ENCODE measurements around the gene SARDH. TPM values are rescaled to one million over a fixed set of nuclear protein-coding genes. Genes with fewer than 3 reads are reported as not detected.

Gene SARDH
- total RNA-seq, 1 experiment from 2014 or later: 5.3 TPM

DNA sequence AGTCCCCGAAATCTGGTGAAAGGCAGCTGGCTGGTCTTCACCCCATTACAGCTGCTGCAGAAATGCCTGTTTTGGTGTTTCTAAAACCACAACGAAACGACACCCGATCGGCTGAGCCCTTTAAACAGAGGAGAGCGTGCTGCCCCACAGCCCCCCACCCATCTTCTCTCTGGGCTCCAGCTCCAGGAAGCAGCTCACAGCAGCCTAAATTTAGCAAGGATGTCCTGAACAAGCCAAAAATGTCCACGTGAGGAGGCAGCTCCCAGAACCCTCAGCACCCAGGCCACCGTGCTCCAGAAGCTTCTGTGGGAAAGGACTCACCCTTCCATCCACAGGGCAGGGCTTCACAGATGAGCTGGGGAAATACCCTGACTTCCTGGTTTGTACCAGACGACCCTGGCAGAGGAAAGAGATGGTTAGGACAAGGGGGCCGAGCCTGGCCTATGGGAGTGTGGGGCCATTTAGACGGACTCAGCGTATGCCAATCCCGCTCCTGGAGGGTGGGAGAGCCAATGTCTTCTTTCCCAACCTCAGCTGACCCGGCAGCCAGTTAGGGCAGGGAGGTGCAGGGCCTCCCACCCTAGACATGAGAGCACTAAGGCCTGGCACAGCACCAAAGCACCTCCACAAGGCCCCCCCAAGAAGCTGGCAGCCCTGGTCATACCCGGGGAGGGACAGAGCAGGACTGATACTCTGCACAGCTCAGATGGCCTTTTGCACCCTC is 39.1 kb upstream of the SARDH start:
- H4K5ac ChIP-seq (ENCODE audit: insufficient read length, low read depth, low read length): no peak overlapping the region
- no peak overlapping the region for H3K4ac ChIP-seq (ENCODE audit: low read depth, low read length)
- WGBS (ENCODE audit: extremely low coverage, insufficient read length, low lambda C conversion rate): no CpG with 5 or more reads among the region's 15 CpGs
- H4K91ac ChIP-seq (ENCODE audit: insufficient read length, low read depth, low read length): no peak overlapping the region
- H3K27ac ChIP-seq (ENCODE audit: insufficient read length, low read depth, low read length): no peak overlapping the region
- Mint-ChIP-seq H3K4me1 (no peaks in the 10 kb centered on the region), H3K4me3 (no peak overlapping the region), H3K27me3 (ENCODE audit: low read depth) (no peaks in the 10 kb centered on the region), H3K36me3 (ENCODE audit: insufficient read depth in 1 of 3, low read depth in 3 of 3) (peaks cover 7 to 63% (median 35%) of the 10 kb centered on the region in 3 experiments), H3K27ac (no peak overlapping the region), H3K9me3 (no peaks in the 10 kb centered on the region)
- no peak overlapping the region for H3K9ac ChIP-seq (ENCODE audit: extremely low read depth, insufficient read length, low read length)
- no peak overlapping the region for H2BK15ac ChIP-seq (ENCODE audit: low read depth, low read length)
- no peak for DNase-seq
- no peak overlapping the region for H2AK5ac ChIP-seq (ENCODE audit: insufficient read length, low read length)
- H2BK12ac ChIP-seq (ENCODE audit: insufficient read length, low read depth, low read length): no peak overlapping the region
- H3T11ph ChIP-seq (ENCODE audit: low read length): no peak overlapping the region
- no peaks in the 10 kb centered on the region for H3K9me3 ChIP-seq (ENCODE audit: control insufficient read depth, low read depth, low read length)
- H3K14ac ChIP-seq (ENCODE audit: insufficient read depth, low read length): no peak overlapping the region
- no peaks in the 10 kb centered on the region for H3K79me2 ChIP-seq (ENCODE audit: insufficient read depth, low read length)
- H3K23ac ChIP-seq (ENCODE audit: insufficient read length, low read depth, low read length): no peak overlapping the region
- H3K27me3 ChIP-seq (ENCODE audit: insufficient read depth, low read length): no peaks in the 10 kb centered on the region
- no peaks in the 10 kb centered on the region for H4K20me1 ChIP-seq (ENCODE audit: control insufficient read depth, insufficient read depth, insufficient read length)
- no peaks in the 10 kb centered on the region for H3K23me2 ChIP-seq (ENCODE audit: insufficient read length, low read depth, low read length, poor library complexity, severe bottlenecking)
- H2BK5ac ChIP-seq (ENCODE audit: insufficient read length, low read length): no peak overlapping the region
- no peak for TF ChIP-seq CTCF (conservative IDR thresholded peaks at IDR 0.05)
- H2BK20ac ChIP-seq (ENCODE audit: low read depth, low read length, poor library complexity, severe bottlenecking): no peak overlapping the region
- H3K56ac ChIP-seq (ENCODE audit: insufficient read length, low read depth, low read length): no peak overlapping the region
- no peaks in the 10 kb centered on the region for H3K79me1 ChIP-seq (ENCODE audit: insufficient read depth, low read depth, low read length, poor library complexity, severe bottlenecking)
- H4K8ac ChIP-seq (replicated peaks; ENCODE audit: insufficient read length, low read depth, low read length): no peak overlapping the region
- no peaks in the 10 kb centered on the region for H3K4me1 ChIP-seq (ENCODE audit: insufficient read depth, low read length)
- H3K18ac ChIP-seq (ENCODE audit: insufficient read length, low read depth, low read length): no peak overlapping the region
- H2BK120ac ChIP-seq (ENCODE audit: low read depth, low read length, poor library complexity, severe bottlenecking): no peak overlapping the region
- H2AFZ ChIP-seq (ENCODE audit: low read length): no peak overlapping the region
- no peak overlapping the region for H3K4me2 ChIP-seq (ENCODE audit: insufficient read depth, insufficient read length, low read length)

All from H9 (cell line).